Body of pancreas (tissue), 4 donors: ENCODE data around the gene ARFGAP3.

Experiments
- POLR2A ChIP-seq, 3 donors: fragments of 450-650 bp; IDR thresholded peaks; one replicate each; pipeline ENCODE4 v1.6.1; 2016; ENCODE audit warnings: antibody characterized with exemption in 3 of 3, mild to moderate bottlenecking in 2 of 3
- TF ChIP-seq, protein P1 (sequence below), 7 experiments: fragments of 450-650 bp in 4 of 7; fragments of 200-600 bp in 3 of 7; sonication (generic) in 3 of 7; IDR thresholded peaks; one replicate each; pipeline ENCODE4 v1.5.1; 2016 to 2019; ENCODE audit warnings: antibody characterized with exemption in 7 of 7

DNA sequence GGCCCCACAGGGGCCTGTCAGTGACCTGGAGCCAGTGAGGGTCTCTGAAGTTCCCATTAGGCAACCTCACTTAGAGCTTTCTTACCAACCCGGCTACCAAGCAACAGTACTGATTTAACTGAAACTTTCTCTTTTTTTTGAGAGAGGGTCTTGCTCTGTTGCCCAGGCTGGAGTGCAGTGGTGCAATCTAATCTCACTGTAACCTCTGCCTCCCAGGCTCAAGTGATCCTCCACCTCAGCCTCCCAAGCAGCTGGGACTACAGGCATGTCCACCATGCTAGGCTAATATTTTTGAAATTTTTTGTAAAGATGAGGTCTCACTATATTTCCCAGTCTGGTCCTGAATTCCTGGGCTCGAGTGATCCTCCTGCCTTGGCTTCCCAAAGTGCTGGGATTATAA, 42.5 kb downstream of the ARFGAP3 start:
- TF ChIP-seq, protein P1, sequence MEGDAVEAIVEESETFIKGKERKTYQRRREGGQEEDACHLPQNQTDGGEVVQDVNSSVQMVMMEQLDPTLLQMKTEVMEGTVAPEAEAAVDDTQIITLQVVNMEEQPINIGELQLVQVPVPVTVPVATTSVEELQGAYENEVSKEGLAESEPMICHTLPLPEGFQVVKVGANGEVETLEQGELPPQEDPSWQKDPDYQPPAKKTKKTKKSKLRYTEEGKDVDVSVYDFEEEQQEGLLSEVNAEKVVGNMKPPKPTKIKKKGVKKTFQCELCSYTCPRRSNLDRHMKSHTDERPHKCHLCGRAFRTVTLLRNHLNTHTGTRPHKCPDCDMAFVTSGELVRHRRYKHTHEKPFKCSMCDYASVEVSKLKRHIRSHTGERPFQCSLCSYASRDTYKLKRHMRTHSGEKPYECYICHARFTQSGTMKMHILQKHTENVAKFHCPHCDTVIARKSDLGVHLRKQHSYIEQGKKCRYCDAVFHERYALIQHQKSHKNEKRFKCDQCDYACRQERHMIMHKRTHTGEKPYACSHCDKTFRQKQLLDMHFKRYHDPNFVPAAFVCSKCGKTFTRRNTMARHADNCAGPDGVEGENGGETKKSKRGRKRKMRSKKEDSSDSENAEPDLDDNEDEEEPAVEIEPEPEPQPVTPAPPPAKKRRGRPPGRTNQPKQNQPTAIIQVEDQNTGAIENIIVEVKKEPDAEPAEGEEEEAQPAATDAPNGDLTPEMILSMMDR (IDR thresholded peaks at IDR 0.05), result no peak
- TF ChIP-seq POLR2A (IDR thresholded peaks at IDR 0.05), result no peak
